Effector CD8-positive, alpha-beta T cell (primary cell): ENCODE measurements around the gene CYSTM1.
A peak's percentile ranks its signal among the peaks of the same experiment; 100 is the strongest.

Experiments
- DNase-seq: peaks from one replicate; lab custom pipeline; 2025; lab: John Stamatoyannopoulos, UW

The CYSTM1 gene

GRCh38 chr5:140236891-140237598 is 62.1 kb downstream of the CYSTM1 start:
- DNase-seq, result no peak

GRCh38 chr5:140238756-140239155 is 63.8 kb downstream of the CYSTM1 start:
- no peak for DNase-seq

- no peak for DNase-seq
Observed at GRCh38 chr5:140239461-140239860, 64.5 kb downstream of the CYSTM1 start.

- DNase-seq, result peak; percentile 11
Observed at GRCh38 chr5:140239939-140240700, 65.1 kb downstream of the CYSTM1 start.

GRCh38 chr5:140240987-140241706 is 66.2 kb downstream of the CYSTM1 start:
- no peak for DNase-seq

GRCh38 chr5:140242099-140242498 is 67.1 kb downstream of the CYSTM1 start:
- no peak for DNase-seq

- no peak for DNase-seq
Observed at GRCh38 chr5:140242890-140243585, 68.0 kb downstream of the CYSTM1 start.

GRCh38 chr5:140243706-140244250 is 68.8 kb downstream of the CYSTM1 start:
- no peak for DNase-seq

GRCh38 chr5:140244525-140245025 is 69.6 kb downstream of the CYSTM1 start:
- peak; percentile 50 for DNase-seq

- DNase-seq, result no peak
Observed at GRCh38 chr5:140245341-140245740, 70.4 kb downstream of the CYSTM1 start.

GRCh38 chr5:140245926-140246325 is 70.9 kb downstream of the CYSTM1 start:
- DNase-seq, result no peak

- DNase-seq, result no peak
Observed at GRCh38 chr5:140246378-140247122, 71.6 kb downstream of the CYSTM1 start.

- DNase-seq, result no peak
Observed at GRCh38 chr5:140248414-140248813, 73.4 kb downstream of the CYSTM1 start.

GRCh38 chr5:140249536-140249935 is 74.5 kb downstream of the CYSTM1 start:
- DNase-seq, result no peak

- no peak for DNase-seq
Observed at GRCh38 chr5:140250386-140250785, 75.4 kb downstream of the CYSTM1 start.

- DNase-seq, result no peak
Observed at GRCh38 chr5:140251527-140251973, 76.6 kb downstream of the CYSTM1 start.

- no peak for DNase-seq
Observed at GRCh38 chr5:140252470-140253126, 77.6 kb downstream of the CYSTM1 start.

GRCh38 chr5:140253985-140254384 is 79.0 kb downstream of the CYSTM1 start:
- no peak for DNase-seq

GRCh38 chr5:140255460-140256157 is 80.6 kb downstream of the CYSTM1 start:
- DNase-seq, result no peak

GRCh38 chr5:140256726-140257125 is 81.7 kb downstream of the CYSTM1 start:
- DNase-seq, result no peak
